ENCODE results near the gene MOB1B.
A peak's percentile ranks its signal among the peaks of the same experiment; 100 is the strongest.
"Not testable (repeated sequence)": the region's sequence is repeated elsewhere in the genome, so short reads cannot be mapped to it uniquely, and the experiment has no call there.

The MOB1B gene

GRCh38 chr4:70958681-70959080 lies 56.5 kb downstream of the MOB1B start:
- DNase-seq, result no peak

- DNase-seq, result no peak
Observed at GRCh38 chr4:70969076-70969475, 66.9 kb downstream of the MOB1B start.

- DNase-seq, result no peak
Observed at GRCh38 chr4:70976252-70976651, 74.1 kb downstream of the MOB1B start.

- no peak for DNase-seq
Observed at GRCh38 chr4:70979445-70980008, 77.4 kb downstream of the MOB1B start.

GRCh38 chr4:70980196-70980595 lies 78.0 kb downstream of the MOB1B start:
- DNase-seq, result no peak

GRCh38 chr4:70984106-70984505 lies 81.9 kb downstream of the MOB1B start:
- DNase-seq, result no peak

GRCh38 chr4:70984589-70984988 lies 82.4 kb downstream of the MOB1B start:
- no peak for DNase-seq

- DNase-seq, result no peak
Observed at GRCh38 chr4:70991596-70991995, 89.4 kb downstream of the MOB1B start.

GRCh38 chr4:70992391-70992881 lies 90.3 kb downstream of the MOB1B start:
- DNase-seq, result no peak

GRCh38 chr4:70993181-70994068 lies 91.3 kb downstream of the MOB1B start, which contains the start of gene DCK:
TSS of gene DCK (plus strand) at chr4:70993649. CDS start at chr4:70993836, 187 bp downstream.
- DNase-seq, result peak; percentile 76 to 78

GRCh38 chr4:70994069-70994366 lies 91.8 kb downstream of the MOB1B start:
- no peak for DNase-seq

- no peak for DNase-seq
Observed at GRCh38 chr4:70994387-70995099, 92.4 kb downstream of the MOB1B start.

- peak; percentile 22 to 31 for DNase-seq
Observed at GRCh38 chr4:70996018-70996360, 93.8 kb downstream of the MOB1B start.

- DNase-seq, result no peak
Observed at GRCh38 chr4:70997036-70997435, 94.9 kb downstream of the MOB1B start.

GRCh38 chr4:70997546-70997945 lies 95.4 kb downstream of the MOB1B start:
- DNase-seq, result no peak

- not testable (repeated sequence) for DNase-seq
Observed at GRCh38 chr4:70999639-71000038, 97.5 kb downstream of the MOB1B start.

GRCh38 chr4:71001363-71001762 lies 99.2 kb downstream of the MOB1B start:
- not testable (repeated sequence) for DNase-seq

GRCh38 chr4:71004281-71004851 lies 102.2 kb downstream of the MOB1B start:
- DNase-seq, result peak; percentile 20 to 33

- not testable (repeated sequence) for DNase-seq
Observed at GRCh38 chr4:71005025-71005424, 102.9 kb downstream of the MOB1B start.

GRCh38 chr4:71006203-71006907 lies 104.2 kb downstream of the MOB1B start:
- no peak for DNase-seq

GRCh38 chr4:71008196-71008595 lies 106.0 kb downstream of the MOB1B start:
- DNase-seq, result no peak

GRCh38 chr4:71009086-71009485 lies 106.9 kb downstream of the MOB1B start:
- DNase-seq, result no peak

Measured in activated CD4-positive, alpha-beta T cell treated with anti-CD3 and anti-CD28 coated beads for 4 hours (primary cell).